HG03103 (cell line): Measurements from ENCODE around the gene CCR4.
"Not testable (repeated sequence)": the region's sequence is repeated elsewhere in the genome, so short reads cannot be mapped to it uniquely, and the experiment has no call there.

Source experiments
- ATAC-seq: cut with Tn5 transposase; IDR thresholded peaks from one replicate; pipeline ENCODE4 v1.9.1; 2021; ENCODE audit warnings: low read depth; ENCODE audit not compliant: unreplicated experiment

Gene CCR4

DNA sequence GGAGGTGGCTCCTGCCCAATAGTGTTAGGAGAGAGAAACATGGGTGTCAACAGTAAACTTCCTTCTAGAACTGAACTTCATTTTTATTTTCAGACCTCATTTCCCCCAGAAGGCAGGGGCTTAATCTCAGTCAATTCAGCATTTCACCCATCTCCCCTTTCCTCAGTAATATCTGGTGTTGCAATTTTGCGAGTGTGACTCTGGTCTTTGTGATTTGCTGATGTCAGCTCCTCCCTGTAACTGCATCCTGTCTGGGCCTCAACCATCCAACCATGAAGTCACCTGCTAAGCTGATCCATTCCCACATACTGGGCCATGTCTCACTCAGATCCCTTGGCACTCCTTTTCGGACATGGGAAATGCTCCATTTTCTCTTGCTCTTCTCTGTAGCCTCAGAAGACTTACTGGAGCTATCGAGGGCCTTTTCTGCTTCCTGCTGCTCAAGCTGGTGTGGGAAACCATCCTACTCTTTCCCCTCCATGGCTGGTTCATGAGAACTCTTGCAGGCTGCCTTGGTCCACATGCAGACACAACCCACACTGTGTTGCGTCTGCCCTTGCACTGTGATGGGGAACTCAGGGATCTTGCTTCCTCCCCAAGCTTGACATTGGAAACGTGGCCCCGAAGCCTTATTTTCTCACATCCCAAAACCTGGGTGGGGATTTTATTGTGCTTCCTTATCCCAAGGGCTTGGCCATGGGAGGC is 24.6 kb downstream of the CCR4 start:
- ATAC-seq: no peak

DNA sequence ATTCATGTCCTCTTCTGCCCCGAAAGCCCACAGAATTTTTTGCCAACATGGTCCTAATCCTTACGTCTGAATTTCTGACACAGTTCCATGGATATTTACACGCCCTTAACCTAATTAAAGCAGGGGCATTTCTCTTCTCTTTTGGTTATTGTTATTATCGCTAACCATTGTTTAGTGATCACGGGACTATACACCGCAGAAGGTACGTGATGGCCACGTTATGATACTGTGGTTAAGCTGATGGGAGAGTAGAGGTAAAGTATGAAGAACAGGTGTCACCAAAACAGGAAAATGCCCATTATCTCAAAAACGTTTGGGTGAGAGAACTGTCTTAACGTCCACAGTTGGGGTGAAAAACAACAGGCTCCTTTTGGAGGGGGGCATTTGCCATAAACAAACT is 26.4 kb downstream of the CCR4 start:
- ATAC-seq: no peak

GRCh38 chr3:32978331-32978730 is 26.9 kb downstream of the CCR4 start:
- ATAC-seq: no peak

DNA sequence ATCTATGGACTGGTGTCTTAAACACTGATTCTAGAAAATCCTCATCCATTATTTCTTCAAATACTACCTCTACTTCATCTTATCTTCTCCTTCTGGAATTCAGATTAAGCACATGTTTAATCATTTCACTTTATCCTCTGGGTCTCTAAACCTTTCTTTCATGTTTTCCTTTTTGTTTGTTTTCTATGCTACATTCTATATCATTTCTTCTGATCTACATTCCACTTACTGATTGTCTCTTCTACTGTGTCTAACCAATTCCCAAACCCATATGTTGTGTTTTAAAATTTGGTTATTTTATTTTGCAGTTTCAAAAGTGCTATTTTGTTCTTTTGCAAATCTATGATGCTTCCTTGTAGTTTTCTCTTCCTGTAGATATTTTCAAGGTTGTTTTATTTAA is 31.7 kb downstream of the CCR4 start:
- ATAC-seq: no peak

GRCh38 chr3:32984918-32985317 is 33.5 kb downstream of the CCR4 start:
- ATAC-seq: not testable (repeated sequence)

- ATAC-seq: no peak
Measured at GRCh38 chr3:32989171-32989570, 37.7 kb downstream of the CCR4 start.

DNA sequence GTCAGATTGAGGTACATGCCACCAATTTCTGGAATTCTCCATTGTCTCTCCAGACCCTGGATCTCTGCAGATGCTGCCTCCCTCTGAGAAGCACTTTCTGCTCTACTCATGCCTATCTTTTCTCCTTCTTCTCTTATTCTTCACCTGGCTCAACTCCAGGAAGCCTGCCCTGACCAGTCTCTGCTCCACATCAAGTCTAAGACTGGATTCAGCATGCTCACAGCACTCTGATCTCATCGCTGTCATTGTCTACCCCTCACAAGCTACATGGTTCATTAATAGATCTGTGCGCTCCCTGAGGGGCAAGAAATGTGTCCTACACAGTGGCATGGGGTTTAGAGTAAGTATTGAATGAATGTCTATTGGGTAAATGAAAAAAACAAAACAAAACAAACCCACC is 38.7 kb downstream of the CCR4 start:
- no peak for ATAC-seq

GRCh38 chr3:32991781-32992180 is 40.3 kb downstream of the CCR4 start:
- ATAC-seq: no peak

DNA sequence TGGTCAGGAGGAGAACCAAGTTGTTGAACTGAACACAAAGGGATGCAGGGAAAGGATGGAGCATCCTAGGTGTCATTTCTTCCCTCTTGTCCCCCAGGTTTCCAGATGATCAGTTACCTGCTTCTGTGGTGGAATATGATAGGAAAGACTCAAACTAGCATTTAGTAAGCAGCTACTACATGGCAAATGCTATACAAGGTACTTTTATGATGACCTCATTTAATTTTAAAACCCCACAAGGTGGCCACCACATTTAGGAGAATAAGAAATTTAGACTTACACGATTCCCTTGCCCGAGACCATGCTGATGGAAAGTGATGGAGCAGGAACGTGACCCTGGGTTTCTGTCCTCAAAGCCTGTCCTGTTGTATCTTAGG is 40.9 kb downstream of the CCR4 start:
- no peak for ATAC-seq

- no peak for ATAC-seq
Measured at GRCh38 chr3:32994045-32994444, 42.6 kb downstream of the CCR4 start.

GRCh38 chr3:32995098-32995497 is 43.7 kb downstream of the CCR4 start:
- no peak for ATAC-seq

GRCh38 chr3:32996048-32996754 is 44.8 kb downstream of the CCR4 start:
- ATAC-seq: no peak

GRCh38 chr3:32996755-32997091 is 45.3 kb downstream of the CCR4 start:
- no peak for ATAC-seq

- no peak for ATAC-seq
Measured at GRCh38 chr3:32998631-32999451, 47.4 kb downstream of the CCR4 start.

- ATAC-seq: no peak
Measured at GRCh38 chr3:33000691-33001385, 49.4 kb downstream of the CCR4 start.

DNA sequence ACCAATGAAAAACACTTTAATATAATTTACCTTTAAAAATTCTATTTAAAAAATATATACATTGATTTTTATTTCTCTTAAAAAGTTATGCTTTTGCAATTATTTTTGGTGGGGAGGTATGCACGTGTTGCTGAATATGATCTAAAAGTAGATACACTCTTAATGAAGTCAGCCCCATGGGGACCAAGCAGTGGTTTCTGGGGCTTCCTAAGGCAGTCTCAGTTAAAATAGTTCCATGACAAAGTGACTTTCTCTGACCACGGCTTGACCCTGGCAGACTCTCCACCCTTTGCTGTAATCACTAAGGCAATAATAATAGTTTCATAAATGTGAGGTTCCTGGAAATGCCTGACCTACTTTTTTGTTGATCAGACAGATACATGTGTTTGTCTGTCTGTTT is 50.4 kb downstream of the CCR4 start:
- peak; percentile 75 for ATAC-seq

DNA sequence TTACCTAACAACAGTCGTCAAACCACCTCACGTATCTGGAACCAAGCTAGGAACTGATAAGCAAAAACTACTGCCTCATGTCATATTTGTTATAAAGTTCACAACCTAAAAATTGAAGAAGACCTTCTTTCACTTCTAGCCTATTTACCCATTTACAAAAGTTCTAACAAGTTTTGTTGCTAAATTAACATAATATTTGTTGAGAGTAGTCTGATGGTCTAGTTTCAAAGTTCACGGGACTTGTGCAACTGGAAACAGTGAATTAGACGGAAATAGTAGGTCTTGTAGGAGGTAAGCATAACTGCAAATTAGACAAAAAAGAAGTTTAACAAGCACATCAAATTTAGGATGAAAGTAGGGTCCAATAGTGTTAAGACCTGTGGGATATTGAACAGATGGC is 51.9 kb downstream of the CCR4 start:
- no peak for ATAC-seq

DNA sequence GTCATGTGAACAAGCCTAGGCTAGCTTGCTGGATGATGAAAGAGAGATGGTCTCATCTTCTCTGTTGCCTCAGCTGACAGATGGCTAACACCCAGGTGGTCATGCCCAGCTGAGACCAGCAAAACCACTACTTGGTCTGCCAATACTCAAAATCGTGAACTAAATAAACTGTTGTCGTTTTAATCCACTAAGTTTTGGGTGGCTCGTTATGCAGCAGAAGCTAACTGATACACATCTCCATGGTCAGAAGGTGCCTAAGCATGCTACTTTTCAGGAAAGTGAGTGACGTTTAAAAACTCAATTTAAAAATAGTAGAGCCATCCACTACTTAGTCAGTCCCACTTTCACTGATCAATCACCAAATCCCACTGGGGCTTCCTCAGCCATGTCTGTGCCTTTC is 52.8 kb downstream of the CCR4 start:
- no peak for ATAC-seq

DNA sequence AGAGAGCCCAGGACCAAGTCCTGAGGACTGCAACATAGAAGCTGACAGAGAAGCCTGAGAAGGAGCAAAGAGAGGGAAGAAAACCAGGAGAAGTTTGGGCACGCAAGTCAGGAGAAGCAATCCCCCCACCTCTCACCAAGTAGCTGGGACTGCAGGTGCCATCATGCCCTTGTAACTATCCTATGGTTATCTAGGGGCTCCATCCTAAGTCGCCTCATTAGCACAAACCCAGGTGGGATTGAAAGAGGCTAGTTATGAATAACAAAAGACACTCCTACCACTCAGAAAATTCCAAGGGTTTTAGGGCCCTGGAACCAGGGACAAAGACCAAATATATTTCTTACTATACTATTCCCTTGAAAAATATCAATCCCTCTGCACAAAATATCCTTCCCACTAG is 53.5 kb downstream of the CCR4 start:
- no peak for ATAC-seq
